Measurements from ENCODE around the gene AFTPH.

- TF ChIP-seq CTCF (IDR thresholded peaks at IDR 0.05): no peak
- no peak for TF ChIP-seq POLR2A (IDR thresholded peaks at IDR 0.05)
These were observed 6.6 kb upstream of the AFTPH start for GRCh38 chr2:64517511-64517884.

Measured in esophagus squamous epithelium (tissue), 4 donors.